NCI-H1092 (cell line): ENCODE data around the gene ZNF573.

ENCODE experiments used
- DNase-seq: peaks from one replicate; lab custom pipeline; 2025; lab: John Stamatoyannopoulos, UW

The ZNF573 gene

GRCh38 chr19:37695144-37695899, 84.1 kb downstream of the ZNF573 start:
- no peak for DNase-seq

GRCh38 chr19:37692956-37693620, 86.3 kb downstream of the ZNF573 start:
- DNase-seq = no peak

- DNase-seq = peak; percentile 56
Measured at GRCh38 chr19:37691881-37692504, 87.4 kb downstream of the ZNF573 start.
